ENCODE measurements around the gene PPP1R14B. TPM values are rescaled to one million over a fixed set of nuclear protein-coding genes. Genes with fewer than 3 reads are reported as not detected.

Gene PPP1R14B
- total RNA-seq, 3 donors from 2014 or later, result 63.0 to 101 (median 64.7) TPM

- Histone ChIP-seq H3K9me3 (no peaks in the 10 kb centered on the region), H3K27me3 (no peaks in the 10 kb centered on the region), H3K36me3 (no peaks in the 10 kb centered on the region), H3K4me3 (no peak overlapping the region), H3K27ac (no peak overlapping the region), H3K4me1 (no peaks in the 10 kb centered on the region)
- intact Hi-C loops (cut with DNase I; ENCODE audit: low total_unique reads), result no loop called here
- no peak for TF ChIP-seq POLR2A (IDR thresholded peaks at IDR 0.05)
- no peak for TF ChIP-seq POLR2AphosphoS5 (IDR thresholded peaks at IDR 0.05)
- no peak for TF ChIP-seq CTCF (IDR thresholded peaks at IDR 0.05)
- DNase-seq (ENCODE audit: low spot score in 2 of 2), result no peak
Measured at GRCh38 chr11:64259533-64260067, 12.9 kb upstream of the PPP1R14B start.

GRCh38 chr11:64258946-64259532 is 12.3 kb upstream of the PPP1R14B start:
- no peak overlapping the region for H3K27ac ChIP-seq
- H3K36me3 ChIP-seq, result no peaks in the 10 kb centered on the region
- no peak overlapping the region for H3K4me3 ChIP-seq
- no peak for DNase-seq (ENCODE audit: low spot score in 2 of 2)
- intact Hi-C loops (cut with DNase I; ENCODE audit: low total_unique reads), result no loop called here
- no peaks in the 10 kb centered on the region for H3K4me1 ChIP-seq
- H3K9me3 ChIP-seq, result no peaks in the 10 kb centered on the region
- no peaks in the 10 kb centered on the region for H3K27me3 ChIP-seq
- TF ChIP-seq POLR2AphosphoS5 (IDR thresholded peaks at IDR 0.05), result no peak
- TF ChIP-seq CTCF (IDR thresholded peaks at IDR 0.05), result no peak
- TF ChIP-seq POLR2A (IDR thresholded peaks at IDR 0.05), result no peak

- TF ChIP-seq POLR2AphosphoS5 (IDR thresholded peaks at IDR 0.05) (no peak), CTCF (IDR thresholded peaks at IDR 0.05) (no peak), POLR2A (IDR thresholded peaks at IDR 0.05) (no peak)
- Histone ChIP-seq H3K4me3 (no peak overlapping the region), H3K4me1 (no peaks in the 10 kb centered on the region), H3K27me3 (no peaks in the 10 kb centered on the region), H3K36me3 (no peaks in the 10 kb centered on the region), H3K27ac (no peak overlapping the region), H3K9me3 (no peaks in the 10 kb centered on the region)
- no peak for DNase-seq (ENCODE audit: low spot score in 2 of 2)
- intact Hi-C loops (cut with DNase I; ENCODE audit: low total_unique reads), result no loop called here
Measured at GRCh38 chr11:64258356-64258755, 11.6 kb upstream of the PPP1R14B start.

- Histone ChIP-seq H3K27ac (no peak overlapping the region), H3K27me3 (no peaks in the 10 kb centered on the region), H3K4me3 (no peak overlapping the region), H3K9me3 (no peaks in the 10 kb centered on the region), H3K4me1 (peaks cover 8 to 9% of the 10 kb centered on the region in 2 donors), H3K36me3 (no peaks in the 10 kb centered on the region)
- TF ChIP-seq POLR2A (IDR thresholded peaks at IDR 0.05), result no peak
- no peak for TF ChIP-seq POLR2AphosphoS5 (IDR thresholded peaks at IDR 0.05)
- no peak for TF ChIP-seq CTCF (IDR thresholded peaks at IDR 0.05)
- no peak for DNase-seq (ENCODE audit: low spot score in 2 of 2)
- intact Hi-C loops (cut with DNase I; ENCODE audit: low total_unique reads), result no loop called here
Measured at GRCh38 chr11:64256300-64256699, 9.6 kb upstream of the PPP1R14B start.

- intact Hi-C loops (cut with DNase I; ENCODE audit: low total_unique reads), result no loop called here
- TF ChIP-seq POLR2A (IDR thresholded peaks at IDR 0.05) (no peak), POLR2AphosphoS5 (IDR thresholded peaks at IDR 0.05) (no peak), CTCF (IDR thresholded peaks at IDR 0.05) (no peak)
- no peak overlapping the region for H3K27ac ChIP-seq
- H3K27me3 ChIP-seq, result no peaks in the 10 kb centered on the region
- peaks cover 8 to 9% of the 10 kb centered on the region in 2 donors for H3K4me1 ChIP-seq
- no peaks in the 10 kb centered on the region for H3K9me3 ChIP-seq
- H3K4me3 ChIP-seq, result no peak overlapping the region
- H3K36me3 ChIP-seq, result no peaks in the 10 kb centered on the region
- DNase-seq (ENCODE audit: low spot score in 2 of 2), result no peak
Measured at GRCh38 chr11:64255135-64256128, 8.7 kb upstream of the PPP1R14B start.
